Prostate gland (tissue), 2 donors: ENCODE results near the gene CRKL. TPM values are rescaled to one million over a fixed set of nuclear protein-coding genes. Genes with fewer than 3 reads are reported as not detected.

Experiments
- DNase-seq: peaks from one replicate; pipeline ENCODE4 v3.0.0-alpha.2; 2019; ENCODE audit warnings: low spot score
- H3K27ac ChIP-seq, 2 donors: fragments of 200-600 bp; sonication (generic); 2 replicates each; pipeline ENCODE4 v1.5.1; 2017 to 2019
- H3K27me3 ChIP-seq: fragments of 200-600 bp; sonication (generic); replicated peaks from 2 replicates; pipeline ENCODE4 v1.5.1; 2019; ENCODE audit not compliant: insufficient read depth
- H3K36me3 ChIP-seq, 2 donors: fragments of 200-600 bp; sonication (generic); 1 replicate in 1 of 2; 2 replicates in 1 of 2; pipeline versions ENCODE4 v1.5.1 to v1.8.1; 2017 to 2019
- H3K4me1 ChIP-seq: fragments of 200-600 bp; sonication (generic); replicated peaks from 2 replicates; pipeline ENCODE4 v1.5.1; 2019
- H3K4me3 ChIP-seq, 2 donors: fragments of 200-600 bp; sonication (generic); 2 replicates each; pipeline ENCODE4 v1.5.1; 2017 to 2019
- H3K9me3 ChIP-seq: fragments of 200-600 bp; sonication (generic); 2 replicates; pipeline ENCODE4 v1.5.1; 2017
- POLR2A ChIP-seq: fragments of 450-650 bp; IDR thresholded peaks from one replicate; pipeline ENCODE4 v1.6.1; 2016; ENCODE audit warnings: antibody characterized with exemption, mild to moderate bottlenecking
- POLR2AphosphoS5 ChIP-seq: sonication (generic); formaldehyde crosslinking; IDR thresholded peaks from one replicate; pipeline ENCODE4 v1.6.1; 2017; ENCODE audit warnings: antibody characterized with exemption
- WGBS: methylation state at CpG from one replicate; pipeline ENCODE4 v1.1.5; 2018; 5-methylcytosine and 5-hydroxymethylcytosine counted together
- intact Hi-C: fragments of 100-400 bp; cut with DNase I; formaldehyde crosslinking; loops from one replicate; pipeline ENCODE4 v1.14.2; 2022
- total RNA-seq, 2 donors: library from RNA; depleted of rRNA; stranded (reverse); fragments of >200 nt; gene quantifications; one replicate each; pipeline ENCODE4 v1.1.0, GENCODE V29; 2016
- TF ChIP-seq, protein P1 (sequence below), 4 experiments: fragments of 200-600 bp in 2 of 4; fragments of 450-650 bp in 2 of 4; sonication (generic) in 2 of 4; IDR thresholded peaks; 1 replicate in 3 of 4; 2 replicates in 1 of 4; pipeline ENCODE4 v1.5.1; 2016 to 2019; ENCODE audit warnings: antibody characterized with exemption in 4 of 4, mild to moderate bottlenecking in 2 of 4, moderate library complexity in 2 of 4

The CRKL gene
- total RNA-seq, 2 donors from 2014 or later: 41.6 to 72.0 TPM

DNA sequence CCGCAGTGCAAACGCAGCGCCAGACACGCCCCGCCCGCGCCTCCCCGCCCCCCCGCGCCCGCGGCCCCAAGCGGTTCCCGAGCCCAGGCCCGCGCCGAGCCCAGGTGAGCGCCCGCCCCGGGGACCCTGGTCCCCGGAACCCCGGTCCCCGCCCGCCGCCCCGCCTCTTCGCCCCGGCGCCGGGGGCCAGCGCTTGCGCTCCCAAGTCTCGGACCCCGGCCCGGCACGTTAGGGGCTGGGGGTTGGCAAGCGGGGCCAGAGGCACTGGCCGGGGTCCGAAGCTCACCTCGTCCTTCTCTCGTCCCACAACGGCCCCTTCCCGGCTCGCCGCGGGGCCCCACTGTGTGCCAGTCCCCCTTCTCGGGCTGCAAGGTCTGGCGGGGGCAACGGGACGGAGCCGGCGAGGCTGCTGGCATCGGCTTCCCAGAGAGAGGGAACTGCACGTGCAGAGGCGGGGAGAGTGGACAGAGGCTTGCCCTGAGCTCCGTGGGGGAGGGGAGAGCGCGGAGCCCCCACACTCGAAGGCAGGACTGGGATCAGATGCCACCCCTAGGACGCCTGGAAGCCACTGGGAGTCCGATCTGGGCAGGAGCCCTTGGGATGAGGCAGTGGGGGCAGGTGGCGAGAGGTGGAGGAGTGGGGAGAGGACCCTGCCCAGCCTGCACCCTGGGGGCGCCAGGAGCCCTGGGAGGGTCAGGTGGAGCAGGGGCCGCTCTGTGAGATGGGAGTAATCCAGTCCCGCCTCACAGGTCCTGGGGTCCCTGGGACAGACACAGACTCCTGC is 48.1 kb downstream of the CRKL start:
- Histone ChIP-seq H3K9me3 (no peaks in the 10 kb centered on the region), H3K4me1 (no peaks in the 10 kb centered on the region), H3K36me3 (no peaks in the 10 kb centered on the region), H3K4me3 (peak overlapping the region; percentile 27 to 40), H3K27me3 (no peaks in the 10 kb centered on the region), H3K27ac (no peak overlapping the region)
- TF ChIP-seq POLR2A (no peak), POLR2AphosphoS5 (no peak)
- TF ChIP-seq, protein P1, sequence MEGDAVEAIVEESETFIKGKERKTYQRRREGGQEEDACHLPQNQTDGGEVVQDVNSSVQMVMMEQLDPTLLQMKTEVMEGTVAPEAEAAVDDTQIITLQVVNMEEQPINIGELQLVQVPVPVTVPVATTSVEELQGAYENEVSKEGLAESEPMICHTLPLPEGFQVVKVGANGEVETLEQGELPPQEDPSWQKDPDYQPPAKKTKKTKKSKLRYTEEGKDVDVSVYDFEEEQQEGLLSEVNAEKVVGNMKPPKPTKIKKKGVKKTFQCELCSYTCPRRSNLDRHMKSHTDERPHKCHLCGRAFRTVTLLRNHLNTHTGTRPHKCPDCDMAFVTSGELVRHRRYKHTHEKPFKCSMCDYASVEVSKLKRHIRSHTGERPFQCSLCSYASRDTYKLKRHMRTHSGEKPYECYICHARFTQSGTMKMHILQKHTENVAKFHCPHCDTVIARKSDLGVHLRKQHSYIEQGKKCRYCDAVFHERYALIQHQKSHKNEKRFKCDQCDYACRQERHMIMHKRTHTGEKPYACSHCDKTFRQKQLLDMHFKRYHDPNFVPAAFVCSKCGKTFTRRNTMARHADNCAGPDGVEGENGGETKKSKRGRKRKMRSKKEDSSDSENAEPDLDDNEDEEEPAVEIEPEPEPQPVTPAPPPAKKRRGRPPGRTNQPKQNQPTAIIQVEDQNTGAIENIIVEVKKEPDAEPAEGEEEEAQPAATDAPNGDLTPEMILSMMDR (IDR thresholded peaks at IDR 0.05): no peak
- DNase-seq: no peak
- WGBS: 18% methylated on average over 29 of the region's 65 CpGs
- intact Hi-C loops: no loop called here

DNA sequence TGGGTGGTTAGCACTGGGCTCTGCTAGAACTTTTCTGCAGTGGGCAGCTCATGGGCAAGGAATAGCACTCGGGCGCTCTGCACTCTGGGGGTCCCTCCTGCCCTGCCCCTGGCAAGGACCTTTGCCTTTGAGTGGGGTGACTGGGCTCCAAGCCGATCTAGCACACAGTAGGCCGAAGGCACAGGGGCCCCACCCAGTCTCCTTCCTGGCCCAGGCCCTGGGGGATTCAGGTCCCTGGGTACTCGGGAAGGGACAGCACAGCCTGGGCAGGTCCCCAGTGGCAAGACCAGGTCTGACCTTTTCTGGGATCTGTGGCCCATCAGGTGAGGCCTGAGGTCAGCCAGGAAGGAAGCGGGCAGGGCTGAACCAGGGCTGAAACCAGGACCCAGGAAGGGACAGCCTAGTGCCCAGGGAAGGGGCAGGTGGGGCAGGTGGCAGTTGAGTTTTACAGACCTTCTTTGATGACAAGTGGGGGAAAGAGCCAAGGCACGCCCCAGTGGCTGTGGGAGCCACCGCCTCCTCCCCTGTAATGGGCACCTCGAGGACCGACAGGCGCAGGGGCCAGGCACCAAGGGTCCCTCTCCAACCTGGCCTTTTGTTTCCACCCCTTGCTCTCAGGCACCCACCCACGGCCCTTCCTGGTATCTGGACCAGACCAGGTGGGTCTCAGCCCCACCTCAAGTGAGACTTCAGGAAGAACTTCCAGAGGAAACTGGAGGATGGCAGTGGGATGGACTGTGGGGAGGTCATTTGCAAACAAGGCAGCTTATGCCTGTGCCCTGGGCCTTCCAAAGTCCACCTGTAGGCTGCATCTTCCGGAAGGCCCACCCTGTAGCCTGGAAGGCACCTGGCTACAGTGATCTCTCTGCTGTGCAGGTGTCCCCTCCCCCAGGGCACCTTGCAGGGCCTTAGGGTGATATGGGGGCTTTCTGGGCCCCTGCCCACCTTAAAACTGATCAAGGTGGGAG is 49.0 kb downstream of the CRKL start:
- H3K4me1 ChIP-seq: no peaks in the 10 kb centered on the region
- H3K27me3 ChIP-seq: no peaks in the 10 kb centered on the region
- no peak overlapping the region for H3K4me3 ChIP-seq
- WGBS: 83% methylated on average over 13 of the region's 13 CpGs
- H3K27ac ChIP-seq: no peak overlapping the region
- H3K36me3 ChIP-seq: no peaks in the 10 kb centered on the region
- intact Hi-C loops: no loop called here
- no peaks in the 10 kb centered on the region for H3K9me3 ChIP-seq
- no peak for DNase-seq
- TF ChIP-seq, protein P1 (IDR thresholded peaks at IDR 0.05): no peak
- no peak for TF ChIP-seq POLR2A
- TF ChIP-seq POLR2AphosphoS5: no peak

DNA sequence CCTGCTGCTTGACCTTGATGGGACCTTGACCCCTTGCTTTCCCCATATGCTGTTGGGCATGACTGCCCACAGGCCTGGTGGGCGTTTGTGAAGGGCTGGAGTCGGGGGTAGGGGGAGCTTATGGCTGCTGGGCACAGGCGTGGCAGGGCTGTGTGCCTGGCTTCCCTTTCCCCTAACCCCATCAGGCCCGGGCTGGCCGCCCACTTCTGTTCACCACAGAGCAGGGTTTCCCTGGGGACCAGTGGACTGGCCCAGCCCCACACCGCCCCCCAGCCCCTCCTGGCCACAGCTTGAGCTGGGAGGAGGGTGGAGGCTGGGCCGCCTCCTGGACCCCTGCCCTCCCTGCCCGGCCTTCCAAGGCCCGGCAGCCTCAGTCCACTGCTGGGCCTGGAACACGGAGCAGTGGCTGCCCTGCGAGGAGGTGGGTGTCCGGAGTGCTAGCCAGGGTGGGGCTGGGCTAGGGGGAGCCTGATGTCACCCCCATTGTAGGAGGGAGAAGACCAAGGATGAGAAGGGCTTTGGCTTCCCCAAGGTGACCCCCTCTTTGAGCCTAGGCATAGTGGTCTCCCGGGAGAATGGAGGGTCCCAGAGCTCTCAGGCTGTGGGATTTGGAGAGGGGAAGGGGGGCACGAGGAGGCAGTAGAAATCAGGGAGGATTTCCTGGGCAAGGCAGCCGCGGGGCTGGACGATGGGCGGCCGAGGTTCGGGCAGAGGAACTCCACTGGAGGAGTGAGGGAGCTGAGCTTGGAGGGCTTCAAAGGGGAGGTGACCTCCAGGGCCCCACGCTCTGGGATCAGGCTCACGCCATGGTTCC is 49.9 kb downstream of the CRKL start, which contains the start of gene AIFM3:
Gene AIFM3, plus strand, starts transcription at position 373 of the 814 bp plus-strand sequence. CDS start 690 bp downstream, outside the sequence.
- no peaks in the 10 kb centered on the region for H3K36me3 ChIP-seq
- intact Hi-C loops: no loop called here
- no peaks in the 10 kb centered on the region for H3K9me3 ChIP-seq
- DNase-seq: no peak
- no peak within 1 kb of the TSS for H3K4me3 ChIP-seq
- no peaks in the 10 kb centered on the region for H3K4me1 ChIP-seq
- H3K27me3 ChIP-seq: no peaks in the 10 kb centered on the region
- no peak within 1 kb of the TSS for H3K27ac ChIP-seq
- WGBS: 71% methylated on average over 20 of the region's 22 CpGs
- TF ChIP-seq, protein P1 (IDR thresholded peaks at IDR 0.05): no peak
- TF ChIP-seq POLR2A (no peak), POLR2AphosphoS5 (no peak)

DNA sequence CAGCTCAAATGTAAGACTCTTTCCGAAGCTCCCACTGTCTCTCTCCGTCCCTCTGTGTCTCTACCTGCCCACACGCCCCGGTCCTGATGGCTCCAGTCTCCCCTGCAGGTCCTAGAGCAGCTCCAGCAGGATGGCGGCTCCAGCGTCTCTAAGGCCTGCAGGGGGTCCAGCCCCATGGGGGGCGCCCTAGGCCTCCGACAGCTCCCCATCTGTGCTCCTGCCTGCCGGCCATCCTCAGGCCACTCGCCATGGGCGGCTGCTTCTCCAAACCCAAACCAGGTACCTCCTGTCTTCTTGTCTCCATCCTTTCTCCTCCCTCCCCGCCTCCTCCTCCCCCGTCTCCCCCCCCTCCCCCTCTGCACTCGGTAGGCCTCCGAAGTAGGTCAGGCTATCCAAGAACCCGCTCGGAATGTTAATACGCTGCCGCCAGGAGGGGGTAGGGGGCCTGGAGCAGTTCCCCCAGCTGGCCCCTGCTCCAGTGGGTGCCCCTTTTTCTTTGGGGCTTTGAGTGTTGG is 50.5 kb downstream of the CRKL start:
- Histone ChIP-seq H3K9me3 (no peaks in the 10 kb centered on the region), H3K27me3 (no peaks in the 10 kb centered on the region), H3K36me3 (no peaks in the 10 kb centered on the region), H3K4me3 (no peak overlapping the region), H3K4me1 (no peaks in the 10 kb centered on the region), H3K27ac (no peak overlapping the region)
- no peak for DNase-seq
- WGBS: 46% methylated on average over 18 of the region's 19 CpGs
- intact Hi-C loops: no loop called here
- no peak for TF ChIP-seq POLR2AphosphoS5
- no peak for TF ChIP-seq POLR2A
- TF ChIP-seq, protein P1 (IDR thresholded peaks at IDR 0.05): no peak
